Activated naive CD8-positive, alpha-beta T cell (primary cell): ENCODE measurements around the gene RELT.
"Not testable (repeated sequence)": the region's sequence is repeated elsewhere in the genome, so short reads cannot be mapped to it uniquely, and the experiment has no call there.

Source experiments
- H3K27ac Mint-ChIP-seq: one replicate; pipeline ENCODE4 v1.8.0; 2021; ENCODE audit warnings: mixed read lengths
- H3K27me3 Mint-ChIP-seq: one replicate; pipeline ENCODE4 v1.8.0; 2021; ENCODE audit warnings: mixed read lengths
- H3K36me3 Mint-ChIP-seq: one replicate; pipeline ENCODE4 v1.8.0; 2021; ENCODE audit warnings: mixed read lengths
- H3K4me1 Mint-ChIP-seq: one replicate; pipeline ENCODE4 v1.8.0; 2021; ENCODE audit warnings: low read depth, mixed read lengths
- H3K4me3 Mint-ChIP-seq: one replicate; pipeline ENCODE4 v1.8.0; 2021; ENCODE audit warnings: mild to moderate bottlenecking, mixed read lengths
- H3K9me3 Mint-ChIP-seq: one replicate; pipeline ENCODE4 v1.8.0; 2021; ENCODE audit warnings: low read depth, mixed read lengths

Gene RELT

DNA sequence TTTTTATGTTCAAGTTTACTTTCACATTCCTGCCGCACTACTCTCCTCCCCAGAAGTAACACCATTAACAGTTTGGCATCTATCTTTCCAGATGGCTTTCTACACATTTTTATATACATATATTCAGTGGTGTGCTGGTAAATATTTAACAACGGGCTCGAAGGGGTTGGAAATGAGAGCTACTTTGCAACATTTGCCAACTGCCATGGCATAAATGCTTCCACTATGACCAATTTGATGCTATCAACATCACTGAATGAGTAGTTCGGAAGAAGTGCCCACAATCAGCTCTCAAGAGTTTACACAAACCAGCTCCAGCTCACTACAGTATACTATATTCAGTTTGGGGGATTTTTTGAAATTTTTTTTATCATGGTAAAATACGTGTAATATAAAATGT lies 55.2 kb downstream of the RELT start:
- Mint-ChIP-seq H3K4me1 (peaks cover 2% of the 10 kb centered on the region), H3K4me3 (no peak overlapping the region), H3K9me3 (no peaks in the 10 kb centered on the region), H3K36me3 (peaks cover 7% of the 10 kb centered on the region), H3K27me3 (no peaks in the 10 kb centered on the region), H3K27ac (no peak overlapping the region)

DNA sequence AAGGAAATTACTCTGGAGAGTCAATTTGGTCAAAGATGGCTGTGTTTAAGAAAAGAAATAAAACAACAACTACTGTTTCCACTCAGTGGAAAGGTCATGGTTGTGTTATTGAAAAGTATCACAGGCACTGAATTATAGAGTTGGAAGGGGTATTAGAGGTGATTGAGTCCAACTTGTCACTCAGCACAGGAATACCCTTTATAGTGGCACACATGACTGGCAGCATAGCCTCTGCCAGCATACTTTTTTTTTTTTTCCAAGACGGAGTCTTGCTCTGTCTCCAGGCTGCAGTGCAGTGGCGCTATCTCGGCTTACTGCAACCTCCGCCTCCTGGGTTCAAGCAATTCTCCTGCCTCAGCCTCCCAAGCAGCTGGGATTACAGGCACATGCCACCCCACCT lies 60.7 kb downstream of the RELT start:
- H3K27me3 Mint-ChIP-seq, H3K27ac Mint-ChIP-seq, H3K9me3 Mint-ChIP-seq, H3K4me1 Mint-ChIP-seq, H3K4me3 Mint-ChIP-seq, H3K36me3 Mint-ChIP-seq: not testable (repeated sequence)

DNA sequence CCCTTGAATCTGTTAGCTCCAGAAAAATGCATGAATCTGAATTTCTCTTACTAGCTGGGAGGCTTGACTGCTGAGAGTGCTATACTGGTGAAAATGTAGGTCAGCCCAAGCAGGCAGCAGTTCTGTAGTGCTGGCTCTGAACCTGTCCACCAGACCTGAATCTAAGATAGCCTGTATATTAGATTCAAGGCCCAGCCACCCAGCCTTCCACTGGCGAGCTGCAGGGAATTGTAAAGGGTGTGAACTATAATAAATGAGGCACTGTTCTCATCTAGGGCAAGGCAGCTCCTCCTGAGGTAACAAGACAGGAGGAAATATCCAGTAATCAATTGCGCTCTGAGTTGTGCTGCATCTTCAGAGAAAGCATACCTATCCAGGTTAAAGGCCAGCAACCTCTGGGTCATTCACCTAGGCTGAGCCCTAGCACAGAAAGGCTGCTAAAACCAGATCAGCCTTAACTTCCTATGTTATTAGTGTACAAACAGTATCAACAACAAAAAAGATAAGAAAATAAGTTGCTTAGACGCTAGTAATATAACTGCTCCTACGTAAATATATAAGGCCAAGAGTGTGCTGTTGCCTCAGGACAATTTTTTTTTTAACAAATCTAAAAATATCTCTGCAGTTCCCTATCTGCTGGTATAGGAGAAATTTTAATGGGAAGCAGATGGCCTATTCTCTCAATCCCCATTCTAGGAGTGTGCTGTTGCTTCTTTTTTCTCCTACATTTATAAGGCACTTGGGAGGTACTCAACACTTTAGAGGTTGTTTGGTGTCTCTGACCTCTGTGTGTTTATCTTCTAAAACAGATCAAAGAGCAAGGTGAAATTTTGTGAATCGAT lies 63.0 kb downstream of the RELT start:
- H3K36me3 Mint-ChIP-seq: peaks cover 9% of the 10 kb centered on the region
- H3K9me3 Mint-ChIP-seq: no peaks in the 10 kb centered on the region
- no peak overlapping the region for H3K4me3 Mint-ChIP-seq
- no peak overlapping the region for H3K27ac Mint-ChIP-seq
- no peaks in the 10 kb centered on the region for H3K4me1 Mint-ChIP-seq
- no peaks in the 10 kb centered on the region for H3K27me3 Mint-ChIP-seq

DNA sequence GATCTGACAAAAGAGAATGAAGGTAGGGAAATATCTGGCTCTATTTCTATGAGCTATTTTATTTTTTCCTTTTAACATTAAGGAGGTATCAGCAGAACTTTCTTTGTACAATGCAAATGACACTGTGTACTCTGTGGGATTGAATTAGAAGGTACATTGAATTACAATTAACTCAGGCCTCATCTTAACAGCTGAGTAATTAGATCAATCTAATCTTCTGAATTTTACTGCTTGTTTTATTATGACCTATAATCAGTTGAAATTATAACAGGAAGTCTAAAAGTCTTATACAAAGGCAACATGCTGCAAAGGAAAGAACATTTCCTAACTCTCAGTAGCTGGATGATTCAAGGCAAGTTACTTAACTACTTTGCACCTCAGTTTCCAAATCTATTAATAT lies 69.8 kb downstream of the RELT start:
- Mint-ChIP-seq H3K27me3 (no peaks in the 10 kb centered on the region), H3K4me3 (no peak overlapping the region), H3K36me3 (peaks cover 8% of the 10 kb centered on the region), H3K27ac (no peak overlapping the region), H3K4me1 (peaks cover 6% of the 10 kb centered on the region), H3K9me3 (no peaks in the 10 kb centered on the region)

DNA sequence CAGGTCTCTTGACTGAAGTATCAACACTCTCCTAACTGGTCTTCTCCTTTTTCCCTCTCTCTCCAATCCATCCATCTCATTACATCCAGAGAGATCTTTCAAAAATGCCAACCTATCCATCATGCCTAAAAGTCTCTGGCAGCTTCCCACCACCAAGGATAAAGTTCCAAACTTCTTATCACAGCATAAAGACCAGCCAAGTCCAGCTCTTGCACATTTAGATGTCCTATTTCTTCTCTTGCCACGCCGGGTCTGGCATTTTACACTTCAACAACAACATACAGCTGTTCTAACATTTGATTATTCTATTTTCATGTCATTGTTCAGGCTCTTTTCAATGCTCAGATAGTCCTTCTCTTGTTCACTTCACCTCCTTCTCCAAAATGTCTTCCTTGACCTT lies 70.6 kb downstream of the RELT start:
- Mint-ChIP-seq H3K4me1 (peaks cover 6% of the 10 kb centered on the region), H3K36me3 (peaks cover 5% of the 10 kb centered on the region), H3K4me3 (no peak overlapping the region), H3K9me3 (no peaks in the 10 kb centered on the region), H3K27ac (no peak overlapping the region), H3K27me3 (no peaks in the 10 kb centered on the region)
